Osteocyte (in vitro differentiated cells): ENCODE data around the gene LAMTOR2. TPM values are rescaled to one million over a fixed set of nuclear protein-coding genes. Genes with fewer than 3 reads are reported as not detected.

Experiments
- DNase-seq: peaks from one replicate; pipeline ENCODE4 v3.0.0; 2021; ENCODE audit warnings: mixed read lengths; ENCODE audit not compliant: unreplicated experiment; ENCODE audit errors: extremely low spot score
- H3K27ac Mint-ChIP-seq: one replicate; pipeline ENCODE4 v1.8.0; 2021; ENCODE audit warnings: mild to moderate bottlenecking, mixed read lengths; ENCODE audit not compliant: unreplicated experiment
- H3K27me3 Mint-ChIP-seq: one replicate; pipeline ENCODE4 v1.8.0; 2021; ENCODE audit warnings: mixed read lengths; ENCODE audit not compliant: unreplicated experiment
- H3K36me3 Mint-ChIP-seq: one replicate; pipeline ENCODE4 v1.8.0; 2021; ENCODE audit warnings: mixed read lengths; ENCODE audit not compliant: unreplicated experiment
- H3K4me1 Mint-ChIP-seq: one replicate; pipeline ENCODE4 v1.8.0; 2021; ENCODE audit warnings: mixed read lengths; ENCODE audit not compliant: unreplicated experiment
- H3K4me3 Mint-ChIP-seq: one replicate; pipeline ENCODE4 v1.8.0; 2021; ENCODE audit warnings: mild to moderate bottlenecking, moderate library complexity, mixed read lengths; ENCODE audit not compliant: unreplicated experiment
- H3K9me3 Mint-ChIP-seq: one replicate; pipeline ENCODE4 v1.8.0; 2021; ENCODE audit warnings: mixed read lengths; ENCODE audit not compliant: unreplicated experiment
- total RNA-seq: library from RNA; stranded (reverse); gene quantifications from 2 replicates; pipeline ENCODE4 v1.2.1, GENCODE V29; 2021
- TF ChIP-seq, protein P1 (sequence below): fragments of 200-600 bp; sonication (generic); IDR thresholded peaks from 2 replicates; pipeline ENCODE4 v1.5.0; 2021; ENCODE audit warnings: antibody characterized with exemption, mild to moderate bottlenecking, moderate library complexity

Gene LAMTOR2
- total RNA-seq, 1 donor from 2014 or later = 59.9 TPM

DNA sequence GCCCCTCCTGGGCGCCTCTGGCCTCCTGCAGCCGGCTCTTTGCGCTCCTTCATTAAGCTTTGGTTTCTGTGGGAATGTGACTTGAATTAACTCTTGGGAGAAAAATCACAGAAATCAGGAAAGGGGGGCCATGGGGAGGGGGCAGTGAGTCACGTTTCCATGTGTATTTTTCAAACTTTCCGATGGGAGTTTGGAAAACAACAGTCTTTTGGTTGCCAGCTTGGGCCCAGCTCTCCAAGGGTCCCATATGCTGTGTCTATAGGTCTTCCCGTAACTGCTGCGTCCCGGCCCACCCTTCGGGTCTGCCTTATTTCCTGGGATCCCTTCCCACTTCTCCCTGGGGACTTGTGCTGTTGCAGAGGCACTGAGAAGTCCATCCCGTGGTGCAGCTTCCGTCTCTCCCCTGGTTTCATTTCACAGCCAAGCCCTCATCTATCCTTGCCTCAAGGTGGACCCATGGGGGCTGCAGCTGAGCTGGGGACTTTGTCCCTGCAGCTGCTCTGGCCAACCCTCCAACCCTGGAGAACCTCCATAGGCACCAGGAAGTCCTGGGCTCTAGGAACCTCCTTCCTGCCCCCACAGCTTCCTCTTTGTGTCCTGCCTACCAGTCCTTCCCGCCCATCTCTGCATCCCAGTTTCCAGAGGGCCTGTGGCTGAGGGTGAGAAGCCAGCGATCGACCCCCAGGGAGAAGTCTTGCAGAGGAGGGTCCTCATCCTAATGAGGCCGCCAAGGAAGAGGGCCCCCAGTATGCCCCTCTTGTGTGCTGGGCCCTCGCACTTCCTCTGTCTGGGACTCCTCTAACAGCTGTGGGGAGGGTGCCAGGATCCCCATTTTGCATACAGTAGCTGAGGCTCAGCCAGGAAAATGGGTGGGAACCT, 48.3 kb downstream of the LAMTOR2 start:
- Mint-ChIP-seq H3K27me3 (no peaks in the 10 kb centered on the region), H3K4me3 (peak overlapping the region; percentile 56), H3K4me1 (peaks cover 71% of the 10 kb centered on the region), H3K36me3 (no peaks in the 10 kb centered on the region), H3K9me3 (no peaks in the 10 kb centered on the region), H3K27ac (peak overlapping the region; percentile 99)
- DNase-seq = no peak
- TF ChIP-seq, protein P1, sequence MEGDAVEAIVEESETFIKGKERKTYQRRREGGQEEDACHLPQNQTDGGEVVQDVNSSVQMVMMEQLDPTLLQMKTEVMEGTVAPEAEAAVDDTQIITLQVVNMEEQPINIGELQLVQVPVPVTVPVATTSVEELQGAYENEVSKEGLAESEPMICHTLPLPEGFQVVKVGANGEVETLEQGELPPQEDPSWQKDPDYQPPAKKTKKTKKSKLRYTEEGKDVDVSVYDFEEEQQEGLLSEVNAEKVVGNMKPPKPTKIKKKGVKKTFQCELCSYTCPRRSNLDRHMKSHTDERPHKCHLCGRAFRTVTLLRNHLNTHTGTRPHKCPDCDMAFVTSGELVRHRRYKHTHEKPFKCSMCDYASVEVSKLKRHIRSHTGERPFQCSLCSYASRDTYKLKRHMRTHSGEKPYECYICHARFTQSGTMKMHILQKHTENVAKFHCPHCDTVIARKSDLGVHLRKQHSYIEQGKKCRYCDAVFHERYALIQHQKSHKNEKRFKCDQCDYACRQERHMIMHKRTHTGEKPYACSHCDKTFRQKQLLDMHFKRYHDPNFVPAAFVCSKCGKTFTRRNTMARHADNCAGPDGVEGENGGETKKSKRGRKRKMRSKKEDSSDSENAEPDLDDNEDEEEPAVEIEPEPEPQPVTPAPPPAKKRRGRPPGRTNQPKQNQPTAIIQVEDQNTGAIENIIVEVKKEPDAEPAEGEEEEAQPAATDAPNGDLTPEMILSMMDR = no peak

DNA sequence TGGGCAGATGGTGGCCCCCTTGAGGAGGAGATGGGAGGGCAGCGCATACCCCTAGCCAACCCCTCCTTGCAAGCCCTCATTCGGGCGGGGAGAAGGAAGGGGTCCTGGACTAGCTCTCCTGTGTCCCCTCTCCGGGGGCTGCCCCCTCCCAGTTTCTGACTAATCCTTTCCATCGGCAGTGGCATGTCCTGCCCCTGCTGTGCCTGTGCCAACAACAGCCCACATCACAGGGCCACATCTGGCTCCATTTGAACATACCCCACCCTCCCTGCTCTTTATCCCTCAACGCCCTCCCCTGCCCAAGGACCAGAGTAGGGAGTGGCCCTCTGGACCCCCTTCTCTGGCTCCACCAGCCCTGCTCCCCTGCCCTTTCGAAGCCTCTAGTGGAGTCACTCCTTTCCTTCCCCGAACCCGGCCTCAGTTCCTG, 49.0 kb downstream of the LAMTOR2 start:
- H3K27ac Mint-ChIP-seq = peak overlapping the region; percentile 99
- peaks cover 72% of the 10 kb centered on the region for H3K4me1 Mint-ChIP-seq
- peak overlapping the region; percentile 56 for H3K4me3 Mint-ChIP-seq
- TF ChIP-seq, protein P1 = no peak
- no peaks in the 10 kb centered on the region for H3K27me3 Mint-ChIP-seq
- no peaks in the 10 kb centered on the region for H3K9me3 Mint-ChIP-seq
- DNase-seq = peak; percentile 93
- H3K36me3 Mint-ChIP-seq = no peaks in the 10 kb centered on the region

DNA sequence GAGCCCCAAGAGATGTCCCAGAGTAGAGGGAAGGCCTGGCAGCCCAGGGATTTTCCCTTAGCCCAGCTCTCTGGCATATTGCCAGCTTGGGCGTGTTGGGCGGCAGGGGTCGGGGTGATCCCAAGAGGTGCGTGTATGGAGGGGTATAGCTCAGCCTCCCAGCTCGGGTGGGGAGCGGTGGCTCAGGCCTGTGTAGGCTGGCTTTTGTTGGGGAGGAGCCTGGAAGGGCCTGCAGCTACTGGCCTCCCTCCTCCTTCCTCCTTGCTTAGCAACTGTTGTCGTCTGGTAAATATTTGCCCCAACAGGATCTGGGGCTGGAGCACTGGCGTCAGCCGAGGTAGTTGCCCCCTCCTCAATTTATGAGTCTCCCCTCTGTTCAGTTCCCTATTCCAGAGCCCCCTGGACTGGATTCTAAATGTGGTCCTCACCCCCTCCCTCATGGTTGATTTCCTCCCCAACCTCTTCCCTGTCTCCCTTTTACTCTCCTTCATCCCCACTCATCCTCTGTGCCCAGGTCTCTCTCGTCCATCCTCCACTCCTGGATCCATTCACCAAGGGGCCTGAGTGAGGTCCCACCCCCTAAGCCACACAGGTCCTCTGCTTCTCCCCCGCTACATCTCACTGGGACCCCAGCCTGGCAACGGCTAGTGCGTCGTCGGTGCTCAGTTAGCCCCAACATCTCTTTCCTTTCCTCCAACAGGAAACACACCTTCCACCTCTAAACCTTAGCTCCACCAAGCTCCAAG, 49.7 kb downstream of the LAMTOR2 start:
- H3K27me3 Mint-ChIP-seq = no peaks in the 10 kb centered on the region
- peak; percentile 98 for DNase-seq
- TF ChIP-seq, protein P1 = no peak
- H3K4me1 Mint-ChIP-seq = peaks cover 78% of the 10 kb centered on the region
- peak overlapping the region; percentile 99 for H3K27ac Mint-ChIP-seq
- peak overlapping the region; percentile 64 for H3K4me3 Mint-ChIP-seq
- no peaks in the 10 kb centered on the region for H3K36me3 Mint-ChIP-seq
- H3K9me3 Mint-ChIP-seq = no peaks in the 10 kb centered on the region

DNA sequence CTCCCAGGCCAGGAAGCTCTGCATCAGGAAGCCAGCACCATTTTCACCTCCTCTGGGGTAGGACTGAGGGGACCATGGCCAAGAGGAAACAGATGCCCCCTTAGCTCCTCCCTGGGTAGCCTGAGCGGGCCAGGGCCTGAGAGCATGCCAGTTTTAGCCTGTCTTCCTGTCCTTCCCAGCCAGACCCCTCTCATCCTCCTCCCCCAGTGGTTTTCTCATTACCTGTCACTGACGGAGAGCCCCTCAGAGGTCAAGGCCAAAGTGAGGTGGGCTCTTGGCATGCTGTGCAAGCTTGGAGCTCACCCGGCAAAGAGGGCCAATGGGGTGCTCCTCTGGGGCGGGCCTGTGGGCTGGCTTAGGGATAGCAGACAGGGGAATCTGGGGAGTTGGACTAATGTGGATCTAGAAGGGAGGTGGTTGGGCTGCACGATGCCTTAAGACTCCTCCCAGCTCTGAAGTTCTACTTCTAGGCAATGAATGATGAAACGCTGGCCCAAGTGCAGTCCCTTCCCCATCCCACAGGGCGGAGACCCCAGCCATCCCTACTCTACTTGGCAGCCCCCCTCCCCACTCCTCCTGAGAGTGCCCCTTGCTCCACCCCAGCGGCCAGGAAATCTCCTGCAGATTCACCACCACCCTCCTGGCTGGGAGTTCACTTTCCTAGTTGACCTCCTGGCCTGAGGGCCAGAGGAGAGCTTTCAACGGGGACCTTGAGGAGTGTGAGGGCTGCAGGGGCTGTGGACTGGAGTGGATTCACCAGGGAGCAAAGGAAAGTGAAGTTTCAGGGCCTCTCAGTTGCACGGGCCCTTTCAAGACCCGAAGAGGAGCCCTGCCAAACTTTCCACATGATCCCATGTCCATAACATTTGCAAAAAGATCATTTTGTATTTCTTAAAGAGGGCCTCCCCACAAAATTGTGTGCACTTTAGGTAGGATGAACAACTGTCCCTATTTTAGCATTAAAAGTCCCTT, 50.6 kb downstream of the LAMTOR2 start:
- Mint-ChIP-seq H3K27ac (peak overlapping the region; percentile 99), H3K4me1 (peaks cover 82% of the 10 kb centered on the region), H3K4me3 (peak overlapping the region; percentile 57), H3K27me3 (no peaks in the 10 kb centered on the region), H3K36me3 (no peaks in the 10 kb centered on the region), H3K9me3 (no peaks in the 10 kb centered on the region)
- TF ChIP-seq, protein P1 = no peak
- no peak for DNase-seq
